HepG2 (cell line): ENCODE results near the gene PIM1. TPM values are rescaled to one million over a fixed set of nuclear protein-coding genes. Genes with fewer than 3 reads are reported as not detected.

Experiments used
- AGO1 ChIP-seq: fragments of 200-400 bp; formaldehyde crosslinking; IDR thresholded peaks from 2 replicates; pipeline ENCODE4 v1.6.1; 2017; ENCODE audit warnings: mild to moderate bottlenecking, low read depth, low read length, moderate library complexity; ENCODE audit not compliant: poor library complexity, severe bottlenecking
- BRCA1 ChIP-seq: sonication (generic); formaldehyde crosslinking; IDR thresholded peaks from 2 replicates; pipeline ENCODE4 v1.4.0; 2020; ENCODE audit warnings: missing genetic modification reagents
- EP300 ChIP-seq, 3 experiments: sonication (generic) in 1 of 3; formaldehyde crosslinking in 1 of 3; IDR thresholded peaks; 2 replicates each; pipeline versions ENCODE4 v1.5.1 to v1.6.1; 2011 to 2020; ENCODE audit warnings: low read depth in 2 of 3, low read length in 2 of 3, borderline replicate concordance in 1 of 3, improper control_type of control experiment in 1 of 3, mild to moderate bottlenecking in 1 of 3, missing genetic modification reagents in 1 of 3, moderate library complexity in 1 of 3
- ESRRA ChIP-seq: sonication (generic); formaldehyde crosslinking; IDR thresholded peaks from 2 replicates; pipeline ENCODE4 v1.5.1; 2020; ENCODE audit warnings: mild to moderate bottlenecking, low read depth, missing genetic modification reagents
- FOXP1 ChIP-seq, 2 experiments: fragments of 450-650 bp in 1 of 2; IDR thresholded peaks; 2 replicates each; pipeline ENCODE4 v1.6.1; 2017 to 2018; ENCODE audit warnings: antibody characterized with exemption in 1 of 2
- LRRFIP1 ChIP-seq: sonication (generic); formaldehyde crosslinking; conservative IDR thresholded peaks from 2 replicates; pipeline ENCODE4 v1.4.0; 2020; ENCODE audit warnings: missing genetic modification reagents
- MTERF4 ChIP-seq: sonication (generic); formaldehyde crosslinking; IDR thresholded peaks from 2 replicates; pipeline ENCODE4 v1.8.0; 2023; ENCODE audit warnings: mild to moderate bottlenecking, missing genetic modification reagents
- PTBP1 ChIP-seq: fragments of 200-400 bp; formaldehyde crosslinking; IDR thresholded peaks from 2 replicates; pipeline ENCODE4 v1.6.1; 2018; ENCODE audit warnings: low read length, low read depth; ENCODE audit not compliant: poor library complexity, severe bottlenecking
- SCMH1 ChIP-seq: sonication (generic); formaldehyde crosslinking; IDR thresholded peaks from 2 replicates; pipeline ENCODE4 v1.9.0; 2021; ENCODE audit warnings: missing genetic modification reagents, mild to moderate bottlenecking, borderline replicate concordance
- SMAD9 ChIP-seq: sonication (generic); formaldehyde crosslinking; IDR thresholded peaks from 2 replicates; pipeline ENCODE4 v1.5.1; 2020; ENCODE audit warnings: mild to moderate bottlenecking, missing genetic modification reagents
- SP140L ChIP-seq: sonication (generic); formaldehyde crosslinking; IDR thresholded peaks from 2 replicates; pipeline ENCODE4 v1.4.0; 2020; ENCODE audit warnings: missing genetic modification reagents, borderline replicate concordance
- TFE3 ChIP-seq: IDR thresholded peaks from 2 replicates; pipeline ENCODE4 v1.6.1; 2016
- TRIM24 ChIP-seq: sonication (generic); formaldehyde crosslinking; IDR thresholded peaks from 2 replicates; pipeline ENCODE4 v1.8.0; 2022; ENCODE audit warnings: mild to moderate bottlenecking, missing genetic modification reagents
- ZNF343 ChIP-seq: sonication (generic); formaldehyde crosslinking; IDR thresholded peaks from 2 replicates; pipeline ENCODE4 v1.4.0; 2020; ENCODE audit warnings: mild to moderate bottlenecking, missing genetic modification reagents
- ZNF431 ChIP-seq: sonication (generic); formaldehyde crosslinking; IDR thresholded peaks from 2 replicates; pipeline ENCODE4 v1.9.0; 2022; ENCODE audit warnings: missing genetic modification reagents, low read depth, mild to moderate bottlenecking, borderline replicate concordance
- polyA plus RNA-seq, 8 experiments: library from polyadenylated mRNA; depleted of rRNA in 3 of 8; stranded (reverse) in 7 of 8; unstranded in 1 of 8; fragments of >200 nt; fragmentation: Illumina TruSeq in 4 of 8; extraction: Trizol in 4 of 8; gene quantifications; 2 replicates each; pipeline versions ENCODE4 v1.2.1 to v1.2.3, GENCODE V29; 2011 to 2016; ENCODE audit warnings: low read depth in 4 of 8, missing spikeins in 1 of 8, mixed read lengths in 1 of 8; ENCODE audit not compliant: insufficient read depth in 1 of 8
- total RNA-seq, 5 experiments: library from RNA; depleted of rRNA; stranded (reverse); fragments of >200 nt; fragmentation: Illumina TruSeq; extraction: Trizol; gene quantifications; 2 replicates each; pipeline ENCODE4 v1.2.3, GENCODE V29; 2016; ENCODE audit warnings: low read depth in 1 of 5
- TF ChIP-seq, protein P1 (sequence below): sonication (generic); formaldehyde crosslinking; IDR thresholded peaks from 2 replicates; pipeline ENCODE4 v1.9.0; 2021; ENCODE audit warnings: missing genetic modification reagents, borderline replicate concordance
- TF ChIP-seq, protein P2 (sequence below): sonication (generic); formaldehyde crosslinking; IDR thresholded peaks from 2 replicates; pipeline ENCODE4 v1.8.0; 2022; ENCODE audit warnings: missing genetic modification reagents, low read depth, mild to moderate bottlenecking, borderline replicate concordance
- TF ChIP-seq, protein P3 (sequence below): sonication (generic); formaldehyde crosslinking; IDR thresholded peaks from 2 replicates; pipeline ENCODE4 v1.9.0; 2021; ENCODE audit warnings: missing genetic modification reagents, mild to moderate bottlenecking, borderline replicate concordance

Gene PIM1
- total and polyA plus RNA-seq, 2 of the 13 experiments (the other 11 are each of a cell fraction or from before 2014, with no cell fraction given): 29.4 to 117 TPM

- TF ChIP-seq, protein P1, sequence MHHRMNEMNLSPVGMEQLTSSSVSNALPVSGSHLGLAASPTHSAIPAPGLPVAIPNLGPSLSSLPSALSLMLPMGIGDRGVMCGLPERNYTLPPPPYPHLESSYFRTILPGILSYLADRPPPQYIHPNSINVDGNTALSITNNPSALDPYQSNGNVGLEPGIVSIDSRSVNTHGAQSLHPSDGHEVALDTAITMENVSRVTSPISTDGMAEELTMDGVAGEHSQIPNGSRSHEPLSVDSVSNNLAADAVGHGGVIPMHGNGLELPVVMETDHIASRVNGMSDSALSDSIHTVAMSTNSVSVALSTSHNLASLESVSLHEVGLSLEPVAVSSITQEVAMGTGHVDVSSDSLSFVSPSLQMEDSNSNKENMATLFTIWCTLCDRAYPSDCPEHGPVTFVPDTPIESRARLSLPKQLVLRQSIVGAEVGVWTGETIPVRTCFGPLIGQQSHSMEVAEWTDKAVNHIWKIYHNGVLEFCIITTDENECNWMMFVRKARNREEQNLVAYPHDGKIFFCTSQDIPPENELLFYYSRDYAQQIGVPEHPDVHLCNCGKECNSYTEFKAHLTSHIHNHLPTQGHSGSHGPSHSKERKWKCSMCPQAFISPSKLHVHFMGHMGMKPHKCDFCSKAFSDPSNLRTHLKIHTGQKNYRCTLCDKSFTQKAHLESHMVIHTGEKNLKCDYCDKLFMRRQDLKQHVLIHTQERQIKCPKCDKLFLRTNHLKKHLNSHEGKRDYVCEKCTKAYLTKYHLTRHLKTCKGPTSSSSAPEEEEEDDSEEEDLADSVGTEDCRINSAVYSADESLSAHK (CRISPR knock-in tag): no peak
- no peak for TF ChIP-seq SCMH1 (CRISPR knock-in tag)
- TF ChIP-seq SMAD9 (CRISPR knock-in tag): no peak
- TF ChIP-seq BRCA1: no peak; the same call in 1 of the 2 replicates
- TF ChIP-seq FOXP1 (IDR thresholded peaks at IDR 0.05): no peak
- TF ChIP-seq FOXP1 (CRISPR knock-in tag; IDR thresholded peaks at IDR 0.05): no peak
- TF ChIP-seq, protein P2, sequence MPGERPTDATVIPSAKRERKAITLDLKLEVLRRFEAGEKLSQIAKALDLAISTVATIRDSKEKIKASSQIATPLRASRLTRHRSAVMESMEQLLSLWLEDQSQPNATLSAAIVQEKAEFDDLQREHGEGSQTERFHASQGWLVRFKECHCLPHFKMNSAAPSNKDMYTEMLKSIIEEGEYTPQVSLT (CRISPR knock-in tag): no peak
- no peak for TF ChIP-seq PTBP1
- TF ChIP-seq ESRRA (CRISPR knock-in tag): no peak
- TF ChIP-seq, protein P3, sequence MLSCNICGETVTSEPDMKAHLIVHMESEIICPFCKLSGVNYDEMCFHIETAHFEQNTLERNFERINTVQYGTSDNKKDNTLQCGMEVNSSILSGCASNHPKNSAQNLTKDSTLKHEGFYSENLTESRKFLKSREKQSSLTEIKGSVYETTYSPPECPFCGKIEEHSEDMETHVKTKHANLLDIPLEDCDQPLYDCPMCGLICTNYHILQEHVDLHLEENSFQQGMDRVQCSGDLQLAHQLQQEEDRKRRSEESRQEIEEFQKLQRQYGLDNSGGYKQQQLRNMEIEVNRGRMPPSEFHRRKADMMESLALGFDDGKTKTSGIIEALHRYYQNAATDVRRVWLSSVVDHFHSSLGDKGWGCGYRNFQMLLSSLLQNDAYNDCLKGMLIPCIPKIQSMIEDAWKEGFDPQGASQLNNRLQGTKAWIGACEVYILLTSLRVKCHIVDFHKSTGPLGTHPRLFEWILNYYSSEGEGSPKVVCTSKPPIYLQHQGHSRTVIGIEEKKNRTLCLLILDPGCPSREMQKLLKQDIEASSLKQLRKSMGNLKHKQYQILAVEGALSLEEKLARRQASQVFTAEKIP: no peak
- TF ChIP-seq LRRFIP1 (CRISPR knock-in tag): no peak
- TF ChIP-seq EP300 (IDR thresholded peaks at IDR 0.05; ENCODE audit: low read depth in 2 of 2, low read length in 2 of 2): no peak
- TF ChIP-seq EP300 (CRISPR knock-in tag; IDR thresholded peaks at IDR 0.05; ENCODE audit: borderline replicate concordance): no peak
- no peak for TF ChIP-seq ZNF343 (CRISPR knock-in tag)
- TF ChIP-seq ZNF431: no peak; the same call in 1 of the 2 replicates
- no peak for TF ChIP-seq AGO1
- no peak for TF ChIP-seq TFE3 (CRISPR knock-in tag)
- TF ChIP-seq TRIM24: no peak
- TF ChIP-seq MTERF4 (CRISPR knock-in tag): no peak; the same call in 1 of the 2 replicates
- no peak for TF ChIP-seq SP140L (CRISPR knock-in tag)
Observed at GRCh38 chr6:37168811-37169495, 999 bp upstream of the PIM1 start (continued).
